HEK293 (cell line): ENCODE measurements around the gene HSF5.

Source experiments
- BCL11B ChIP-seq: fragments of 450-650 bp; formaldehyde crosslinking; IDR thresholded peaks from 2 replicates; pipeline ENCODE4 v1.5.1; 2016; ENCODE audit warnings: low read depth, missing biosample characterization, missing genetic modification characterization
- GLI2 ChIP-seq: fragments of 450-650 bp; formaldehyde crosslinking; IDR thresholded peaks from 2 replicates; pipeline ENCODE4; 2017; ENCODE audit warnings: missing biosample characterization, missing genetic modification characterization, low read depth, borderline replicate concordance
- HOXD13 ChIP-seq: sonication (generic); formaldehyde crosslinking; IDR thresholded peaks from 2 replicates; pipeline ENCODE4 v1.8.0; 2022; ENCODE audit warnings: missing genetic modification reagents, borderline replicate concordance
- KLF7 ChIP-seq: fragments of 450-650 bp; formaldehyde crosslinking; IDR thresholded peaks from 2 replicates; pipeline ENCODE4 v1.5.1; 2016; ENCODE audit warnings: missing biosample characterization, missing genetic modification characterization, borderline replicate concordance
- OSR2 ChIP-seq: fragments of 450-650 bp; formaldehyde crosslinking; IDR thresholded peaks from 2 replicates; pipeline ENCODE4 v1.5.1; 2016; ENCODE audit warnings: missing biosample characterization, missing genetic modification characterization
- PRDM1 ChIP-seq: fragments of 450-650 bp; formaldehyde crosslinking; IDR thresholded peaks from 2 replicates; pipeline ENCODE4; 2016; ENCODE audit warnings: missing biosample characterization, missing genetic modification characterization
- TCF7L2 ChIP-seq: IDR thresholded peaks from 2 replicates; pipeline ENCODE4 v1.6.1; 2011; ENCODE audit warnings: low read depth, mild to moderate bottlenecking, inconsistent platforms, low read length, moderate library complexity, borderline replicate concordance
- TRIM28 ChIP-seq: IDR thresholded peaks from 2 replicates; pipeline ENCODE4 v1.6.1; 2011; ENCODE audit warnings: low read length, control low read depth, borderline replicate concordance
- ZBTB21 ChIP-seq: fragments of 450-650 bp; formaldehyde crosslinking; IDR thresholded peaks from 2 replicates; pipeline ENCODE4 v1.5.1; 2017; ENCODE audit warnings: missing biosample characterization, missing genetic modification characterization
- ZNF223 ChIP-seq: fragments of 450-650 bp; formaldehyde crosslinking; IDR thresholded peaks from 2 replicates; pipeline ENCODE4 v1.5.1; 2016; ENCODE audit warnings: missing biosample characterization, missing genetic modification characterization
- ZNF292 ChIP-seq: fragments of 450-650 bp; formaldehyde crosslinking; IDR thresholded peaks from 2 replicates; pipeline ENCODE4 v1.5.1; 2016; ENCODE audit warnings: low read depth, missing biosample characterization, missing genetic modification characterization, borderline replicate concordance
- ZNF37A ChIP-seq: fragments of 450-650 bp; IDR thresholded peaks from 2 replicates; pipeline ENCODE4 v1.5.1; 2018; ENCODE audit warnings: missing biosample characterization, missing genetic modification characterization
- ZNF530 ChIP-seq: fragments of 450-650 bp; formaldehyde crosslinking; IDR thresholded peaks from 2 replicates; pipeline ENCODE4 v1.5.1; 2016; ENCODE audit warnings: low read depth, missing biosample characterization, missing genetic modification characterization
- ZNF555 ChIP-seq: fragments of 450-650 bp; formaldehyde crosslinking; conservative IDR thresholded peaks from 2 replicates; pipeline ENCODE4 v1.5.1; 2017; ENCODE audit warnings: missing biosample characterization, mild to moderate bottlenecking, missing genetic modification characterization, inconsistent platforms
- ZNF677 ChIP-seq: fragments of 450-650 bp; IDR thresholded peaks from 2 replicates; pipeline ENCODE4 v1.5.0; 2018; ENCODE audit warnings: missing biosample characterization, mild to moderate bottlenecking, missing genetic modification characterization, moderate library complexity
- ZNF701 ChIP-seq: fragments of 450-650 bp; formaldehyde crosslinking; IDR thresholded peaks from 2 replicates; pipeline ENCODE4 v1.5.1; 2016; ENCODE audit warnings: missing biosample characterization, missing genetic modification characterization
- ZNF791 ChIP-seq: fragments of 450-650 bp; formaldehyde crosslinking; IDR thresholded peaks from 2 replicates; pipeline ENCODE4 v1.5.1; 2016; ENCODE audit warnings: missing biosample characterization, missing genetic modification characterization
- TF ChIP-seq, protein P1 (sequence below): fragments of 450-650 bp; formaldehyde crosslinking; IDR thresholded peaks from 2 replicates; pipeline ENCODE4 v1.5.1; 2017; ENCODE audit warnings: missing biosample characterization, missing genetic modification characterization
- TF ChIP-seq, protein P2 (sequence below): fragments of 450-650 bp; formaldehyde crosslinking; IDR thresholded peaks from 2 replicates; pipeline ENCODE4 v1.5.1; 2016; ENCODE audit warnings: missing biosample characterization, missing genetic modification characterization
- TF ChIP-seq, protein P3 (sequence below): fragments of 450-650 bp; formaldehyde crosslinking; IDR thresholded peaks from 2 replicates; pipeline ENCODE4 v1.5.1; 2017; ENCODE audit warnings: missing biosample characterization, missing genetic modification characterization
- TF ChIP-seq, protein P4 (sequence below): fragments of 450-650 bp; formaldehyde crosslinking; IDR thresholded peaks from 2 replicates; pipeline ENCODE4 v1.5.1; 2016; ENCODE audit warnings: missing biosample characterization, missing genetic modification characterization
- TF ChIP-seq, protein P5 (sequence below): fragments of 450-650 bp; formaldehyde crosslinking; IDR thresholded peaks from 2 replicates; pipeline ENCODE4 v1.5.1; 2016; ENCODE audit warnings: missing biosample characterization, missing genetic modification characterization
- TF ChIP-seq, protein P6 (sequence below): fragments of 450-650 bp; formaldehyde crosslinking; conservative IDR thresholded peaks from 2 replicates; pipeline ENCODE4 v1.5.1; 2016; ENCODE audit warnings: low read depth, missing biosample characterization, missing genetic modification characterization

HSF5 gene

DNA sequence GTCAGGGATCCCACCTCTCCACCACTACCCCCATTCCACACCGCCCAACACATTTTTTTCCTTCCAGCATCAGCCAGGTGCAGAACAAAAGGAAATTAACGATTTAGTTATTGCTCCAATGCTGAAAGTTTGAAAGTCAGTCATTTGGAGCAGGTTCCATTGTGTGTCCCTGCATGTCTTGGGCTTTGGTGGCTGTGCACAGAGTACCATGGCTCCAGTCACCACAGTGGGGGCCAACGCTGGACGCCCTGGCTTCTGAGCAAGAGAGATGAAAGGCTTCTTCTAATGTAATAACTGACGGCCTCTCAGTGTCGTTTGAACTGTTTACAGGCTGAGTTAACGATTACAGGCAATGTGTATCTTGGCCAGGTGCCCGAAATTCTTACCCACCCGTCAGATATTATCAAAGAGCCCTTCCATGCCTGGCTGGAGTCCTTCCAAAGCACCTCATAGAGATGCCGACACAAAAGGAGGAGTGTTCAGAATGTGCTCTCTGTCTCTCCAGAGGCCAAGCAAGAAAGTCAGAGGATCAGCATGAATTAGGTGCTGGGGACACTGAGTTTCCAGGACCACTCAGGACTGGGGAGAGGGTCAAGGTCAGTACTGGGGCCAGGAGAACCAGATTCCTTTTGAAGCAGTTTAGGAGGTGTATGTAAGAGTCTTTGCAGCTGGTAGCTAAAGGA lies 96.8 kb downstream of the HSF5 start (continued):
- TF ChIP-seq, protein P1, sequence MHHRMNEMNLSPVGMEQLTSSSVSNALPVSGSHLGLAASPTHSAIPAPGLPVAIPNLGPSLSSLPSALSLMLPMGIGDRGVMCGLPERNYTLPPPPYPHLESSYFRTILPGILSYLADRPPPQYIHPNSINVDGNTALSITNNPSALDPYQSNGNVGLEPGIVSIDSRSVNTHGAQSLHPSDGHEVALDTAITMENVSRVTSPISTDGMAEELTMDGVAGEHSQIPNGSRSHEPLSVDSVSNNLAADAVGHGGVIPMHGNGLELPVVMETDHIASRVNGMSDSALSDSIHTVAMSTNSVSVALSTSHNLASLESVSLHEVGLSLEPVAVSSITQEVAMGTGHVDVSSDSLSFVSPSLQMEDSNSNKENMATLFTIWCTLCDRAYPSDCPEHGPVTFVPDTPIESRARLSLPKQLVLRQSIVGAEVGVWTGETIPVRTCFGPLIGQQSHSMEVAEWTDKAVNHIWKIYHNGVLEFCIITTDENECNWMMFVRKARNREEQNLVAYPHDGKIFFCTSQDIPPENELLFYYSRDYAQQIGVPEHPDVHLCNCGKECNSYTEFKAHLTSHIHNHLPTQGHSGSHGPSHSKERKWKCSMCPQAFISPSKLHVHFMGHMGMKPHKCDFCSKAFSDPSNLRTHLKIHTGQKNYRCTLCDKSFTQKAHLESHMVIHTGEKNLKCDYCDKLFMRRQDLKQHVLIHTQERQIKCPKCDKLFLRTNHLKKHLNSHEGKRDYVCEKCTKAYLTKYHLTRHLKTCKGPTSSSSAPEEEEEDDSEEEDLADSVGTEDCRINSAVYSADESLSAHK (tag by site-specific recombination), result peak; percentile 88
- TF ChIP-seq ZNF37A (tag by site-specific recombination), result peak; percentile 53; the same call in 1 of the 2 replicates
- TF ChIP-seq, protein P2, sequence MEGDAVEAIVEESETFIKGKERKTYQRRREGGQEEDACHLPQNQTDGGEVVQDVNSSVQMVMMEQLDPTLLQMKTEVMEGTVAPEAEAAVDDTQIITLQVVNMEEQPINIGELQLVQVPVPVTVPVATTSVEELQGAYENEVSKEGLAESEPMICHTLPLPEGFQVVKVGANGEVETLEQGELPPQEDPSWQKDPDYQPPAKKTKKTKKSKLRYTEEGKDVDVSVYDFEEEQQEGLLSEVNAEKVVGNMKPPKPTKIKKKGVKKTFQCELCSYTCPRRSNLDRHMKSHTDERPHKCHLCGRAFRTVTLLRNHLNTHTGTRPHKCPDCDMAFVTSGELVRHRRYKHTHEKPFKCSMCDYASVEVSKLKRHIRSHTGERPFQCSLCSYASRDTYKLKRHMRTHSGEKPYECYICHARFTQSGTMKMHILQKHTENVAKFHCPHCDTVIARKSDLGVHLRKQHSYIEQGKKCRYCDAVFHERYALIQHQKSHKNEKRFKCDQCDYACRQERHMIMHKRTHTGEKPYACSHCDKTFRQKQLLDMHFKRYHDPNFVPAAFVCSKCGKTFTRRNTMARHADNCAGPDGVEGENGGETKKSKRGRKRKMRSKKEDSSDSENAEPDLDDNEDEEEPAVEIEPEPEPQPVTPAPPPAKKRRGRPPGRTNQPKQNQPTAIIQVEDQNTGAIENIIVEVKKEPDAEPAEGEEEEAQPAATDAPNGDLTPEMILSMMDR (tag by site-specific recombination), result no peak
- TF ChIP-seq ZNF223, result no peak
- no peak for TF ChIP-seq ZNF791 (tag by site-specific recombination)
- no peak for TF ChIP-seq ZNF530
- TF ChIP-seq ZNF701, result no peak
- peak; percentile 98 for TF ChIP-seq OSR2 (tag by site-specific recombination)
- TF ChIP-seq KLF7 (tag by site-specific recombination), result peak; percentile 41; the same call in 1 of the 2 replicates
- TF ChIP-seq, protein P3, sequence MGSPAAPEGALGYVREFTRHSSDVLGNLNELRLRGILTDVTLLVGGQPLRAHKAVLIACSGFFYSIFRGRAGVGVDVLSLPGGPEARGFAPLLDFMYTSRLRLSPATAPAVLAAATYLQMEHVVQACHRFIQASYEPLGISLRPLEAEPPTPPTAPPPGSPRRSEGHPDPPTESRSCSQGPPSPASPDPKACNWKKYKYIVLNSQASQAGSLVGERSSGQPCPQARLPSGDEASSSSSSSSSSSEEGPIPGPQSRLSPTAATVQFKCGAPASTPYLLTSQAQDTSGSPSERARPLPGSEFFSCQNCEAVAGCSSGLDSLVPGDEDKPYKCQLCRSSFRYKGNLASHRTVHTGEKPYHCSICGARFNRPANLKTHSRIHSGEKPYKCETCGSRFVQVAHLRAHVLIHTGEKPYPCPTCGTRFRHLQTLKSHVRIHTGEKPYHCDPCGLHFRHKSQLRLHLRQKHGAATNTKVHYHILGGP (tag by site-specific recombination), result no peak
- no peak for TF ChIP-seq ZNF555
- TF ChIP-seq HOXD13 (CRISPR knock-in tag), result peak; percentile 91
- peak; percentile 98 for TF ChIP-seq TCF7L2
- peak; percentile 93 for TF ChIP-seq TRIM28
- no peak for TF ChIP-seq ZNF292
- peak; percentile 75; the same call in 1 of the 2 replicates for TF ChIP-seq GLI2 (tag by site-specific recombination)
- peak; percentile 46; the same call in 1 of the 2 replicates for TF ChIP-seq PRDM1
- TF ChIP-seq, protein P4, sequence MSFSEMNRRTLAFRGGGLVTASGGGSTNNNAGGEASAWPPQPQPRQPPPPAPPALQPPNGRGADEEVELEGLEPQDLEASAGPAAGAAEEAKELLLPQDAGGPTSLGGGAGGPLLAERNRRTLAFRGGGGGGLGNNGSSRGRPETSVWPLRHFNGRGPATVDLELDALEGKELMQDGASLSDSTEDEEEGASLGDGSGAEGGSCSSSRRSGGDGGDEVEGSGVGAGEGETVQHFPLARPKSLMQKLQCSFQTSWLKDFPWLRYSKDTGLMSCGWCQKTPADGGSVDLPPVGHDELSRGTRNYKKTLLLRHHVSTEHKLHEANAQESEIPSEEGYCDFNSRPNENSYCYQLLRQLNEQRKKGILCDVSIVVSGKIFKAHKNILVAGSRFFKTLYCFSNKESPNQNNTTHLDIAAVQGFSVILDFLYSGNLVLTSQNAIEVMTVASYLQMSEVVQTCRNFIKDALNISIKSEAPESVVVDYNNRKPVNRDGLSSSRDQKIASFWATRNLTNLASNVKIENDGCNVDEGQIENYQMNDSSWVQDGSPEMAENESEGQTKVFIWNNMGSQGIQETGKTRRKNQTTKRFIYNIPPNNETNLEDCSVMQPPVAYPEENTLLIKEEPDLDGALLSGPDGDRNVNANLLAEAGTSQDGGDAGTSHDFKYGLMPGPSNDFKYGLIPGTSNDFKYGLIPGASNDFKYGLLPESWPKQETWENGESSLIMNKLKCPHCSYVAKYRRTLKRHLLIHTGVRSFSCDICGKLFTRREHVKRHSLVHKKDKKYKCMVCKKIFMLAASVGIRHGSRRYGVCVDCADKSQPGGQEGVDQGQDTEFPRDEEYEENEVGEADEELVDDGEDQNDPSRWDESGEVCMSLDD (tag by site-specific recombination), result no peak
- TF ChIP-seq, protein P5, sequence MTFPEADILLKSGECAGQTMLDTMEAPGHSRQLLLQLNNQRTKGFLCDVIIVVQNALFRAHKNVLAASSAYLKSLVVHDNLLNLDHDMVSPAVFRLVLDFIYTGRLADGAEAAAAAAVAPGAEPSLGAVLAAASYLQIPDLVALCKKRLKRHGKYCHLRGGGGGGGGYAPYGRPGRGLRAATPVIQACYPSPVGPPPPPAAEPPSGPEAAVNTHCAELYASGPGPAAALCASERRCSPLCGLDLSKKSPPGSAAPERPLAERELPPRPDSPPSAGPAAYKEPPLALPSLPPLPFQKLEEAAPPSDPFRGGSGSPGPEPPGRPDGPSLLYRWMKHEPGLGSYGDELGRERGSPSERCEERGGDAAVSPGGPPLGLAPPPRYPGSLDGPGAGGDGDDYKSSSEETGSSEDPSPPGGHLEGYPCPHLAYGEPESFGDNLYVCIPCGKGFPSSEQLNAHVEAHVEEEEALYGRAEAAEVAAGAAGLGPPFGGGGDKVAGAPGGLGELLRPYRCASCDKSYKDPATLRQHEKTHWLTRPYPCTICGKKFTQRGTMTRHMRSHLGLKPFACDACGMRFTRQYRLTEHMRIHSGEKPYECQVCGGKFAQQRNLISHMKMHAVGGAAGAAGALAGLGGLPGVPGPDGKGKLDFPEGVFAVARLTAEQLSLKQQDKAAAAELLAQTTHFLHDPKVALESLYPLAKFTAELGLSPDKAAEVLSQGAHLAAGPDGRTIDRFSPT (tag by site-specific recombination), result no peak
- TF ChIP-seq BCL11B (tag by site-specific recombination), result 0 out of 2 replicates have a peak, but pooled peaks have one; percentile 53
- TF ChIP-seq ZNF677 (tag by site-specific recombination), result no peak
- TF ChIP-seq, protein P6, sequence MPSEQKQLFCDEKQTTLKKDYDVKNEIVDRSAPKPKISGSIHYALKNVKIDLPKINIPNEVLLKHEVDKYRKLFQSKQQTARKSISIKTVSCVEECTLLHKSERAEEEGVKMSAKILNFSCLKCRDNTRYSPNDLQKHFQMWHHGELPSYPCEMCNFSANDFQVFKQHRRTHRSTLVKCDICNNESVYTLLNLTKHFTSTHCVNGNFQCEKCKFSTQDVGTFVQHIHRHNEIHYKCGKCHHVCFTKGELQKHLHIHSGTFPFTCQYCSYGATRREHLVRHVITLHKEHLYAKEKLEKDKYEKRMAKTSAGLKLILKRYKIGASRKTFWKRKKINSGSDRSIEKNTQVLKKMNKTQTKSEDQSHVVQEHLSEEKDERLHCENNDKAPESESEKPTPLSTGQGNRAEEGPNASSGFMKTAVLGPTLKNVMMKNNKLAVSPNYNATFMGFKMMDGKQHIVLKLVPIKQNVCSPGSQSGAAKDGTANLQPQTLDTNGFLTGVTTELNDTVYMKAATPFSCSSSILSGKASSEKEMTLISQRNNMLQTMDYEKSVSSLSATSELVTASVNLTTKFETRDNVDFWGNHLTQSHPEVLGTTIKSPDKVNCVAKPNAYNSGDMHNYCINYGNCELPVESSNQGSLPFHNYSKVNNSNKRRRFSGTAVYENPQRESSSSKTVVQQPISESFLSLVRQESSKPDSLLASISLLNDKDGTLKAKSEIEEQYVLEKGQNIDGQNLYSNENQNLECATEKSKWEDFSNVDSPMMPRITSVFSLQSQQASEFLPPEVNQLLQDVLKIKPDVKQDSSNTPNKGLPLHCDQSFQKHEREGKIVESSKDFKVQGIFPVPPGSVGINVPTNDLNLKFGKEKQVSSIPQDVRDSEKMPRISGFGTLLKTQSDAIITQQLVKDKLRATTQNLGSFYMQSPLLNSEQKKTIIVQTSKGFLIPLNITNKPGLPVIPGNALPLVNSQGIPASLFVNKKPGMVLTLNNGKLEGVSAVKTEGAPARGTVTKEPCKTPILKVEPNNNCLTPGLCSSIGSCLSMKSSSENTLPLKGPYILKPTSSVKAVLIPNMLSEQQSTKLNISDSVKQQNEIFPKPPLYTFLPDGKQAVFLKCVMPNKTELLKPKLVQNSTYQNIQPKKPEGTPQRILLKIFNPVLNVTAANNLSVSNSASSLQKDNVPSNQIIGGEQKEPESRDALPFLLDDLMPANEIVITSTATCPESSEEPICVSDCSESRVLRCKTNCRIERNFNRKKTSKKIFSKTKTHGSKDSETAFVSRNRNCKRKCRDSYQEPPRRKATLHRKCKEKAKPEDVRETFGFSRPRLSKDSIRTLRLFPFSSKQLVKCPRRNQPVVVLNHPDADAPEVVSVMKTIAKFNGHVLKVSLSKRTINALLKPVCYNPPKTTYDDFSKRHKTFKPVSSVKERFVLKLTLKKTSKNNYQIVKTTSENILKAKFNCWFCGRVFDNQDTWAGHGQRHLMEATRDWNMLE (tag by site-specific recombination), result no peak
- peak; percentile 64; the same call in 1 of the 2 replicates for TF ChIP-seq ZBTB21
